ENCODE results near the gene HPD.
"Not testable (repeated sequence)": the region's sequence is repeated elsewhere in the genome, so short reads cannot be mapped to it uniquely, and the experiment has no call there.

The HPD gene

GRCh38 chr12:121866331-121866730, 7.7 kb upstream of the HPD start:
- no peak for DNase-seq

GRCh38 chr12:121861636-121862254, 3.1 kb upstream of the HPD start:
- no peak for DNase-seq

GRCh38 chr12:121860699-121861098, 2.0 kb upstream of the HPD start:
- DNase-seq = not testable (repeated sequence)

- no peak for DNase-seq
These were observed 1.6 kb upstream of the HPD start for GRCh38 chr12:121860257-121860656.

DNA sequence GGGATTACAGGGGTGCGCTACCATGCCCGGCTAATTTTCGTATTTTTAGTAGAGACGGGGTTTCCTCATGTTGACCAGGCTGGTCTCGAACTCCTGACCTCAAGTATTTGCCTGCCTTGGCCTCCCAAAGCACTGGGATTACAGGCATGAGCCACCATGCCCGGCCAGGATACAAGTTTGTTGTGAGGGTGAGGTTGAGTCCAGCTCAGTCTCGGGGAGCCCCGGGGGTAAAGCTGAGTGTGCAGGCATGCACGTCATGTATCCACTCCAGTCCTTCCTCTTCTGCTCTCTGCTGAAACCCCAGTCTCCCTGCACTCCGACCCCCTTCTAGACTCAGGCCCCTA, 369 bp downstream of the HPD start:
- DNase-seq = no peak

- DNase-seq = no peak
These were observed 1.1 kb downstream of the HPD start for GRCh38 chr12:121857322-121858246.

- not testable (repeated sequence) for DNase-seq
These were observed 6.3 kb downstream of the HPD start for GRCh38 chr12:121852392-121852791.

GRCh38 chr12:121849665-121850064, 9.0 kb downstream of the HPD start:
- DNase-seq = no peak

- no peak for DNase-seq
These were observed 9.4 kb downstream of the HPD start for GRCh38 chr12:121849211-121849610.

- DNase-seq = no peak
These were observed 13.0 kb downstream of the HPD start for GRCh38 chr12:121845701-121846100.

DNA sequence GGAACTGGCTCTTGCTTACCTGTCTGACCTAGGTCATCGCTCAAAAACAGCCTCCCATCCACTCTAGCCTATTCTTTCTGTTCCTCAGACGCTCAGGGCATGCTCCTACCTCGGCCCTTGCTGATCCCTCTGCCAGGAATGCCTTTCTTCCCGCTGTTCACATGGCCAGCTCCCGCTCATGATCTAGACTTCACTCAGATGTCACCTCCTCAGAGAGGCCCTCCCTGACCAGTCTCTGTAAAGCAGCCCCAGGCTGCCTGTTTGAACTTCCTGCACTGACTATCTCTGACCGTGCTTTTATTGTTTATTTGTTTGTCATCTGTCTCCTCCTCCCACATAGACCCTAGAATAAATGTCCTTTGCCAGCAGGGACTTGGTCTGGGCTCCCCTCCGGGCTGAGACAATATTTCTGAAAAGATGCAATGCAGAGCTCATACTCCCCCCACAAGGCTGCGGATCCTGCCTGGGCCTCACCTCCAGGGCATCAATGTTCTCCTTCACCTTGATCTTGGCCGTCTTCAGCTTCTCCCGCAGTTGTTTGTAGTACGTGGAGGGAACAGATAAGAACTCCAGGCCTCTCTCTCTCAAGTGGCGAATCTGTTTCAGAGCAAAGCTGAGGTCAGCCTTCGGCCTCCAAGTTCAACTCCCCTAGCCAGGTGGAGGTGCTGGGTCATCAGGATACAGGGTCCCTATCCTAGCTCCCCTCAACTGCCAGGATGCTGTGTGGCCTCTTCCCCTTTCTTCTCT, 15.2 kb downstream of the HPD start:
- DNase-seq = no peak

DNA sequence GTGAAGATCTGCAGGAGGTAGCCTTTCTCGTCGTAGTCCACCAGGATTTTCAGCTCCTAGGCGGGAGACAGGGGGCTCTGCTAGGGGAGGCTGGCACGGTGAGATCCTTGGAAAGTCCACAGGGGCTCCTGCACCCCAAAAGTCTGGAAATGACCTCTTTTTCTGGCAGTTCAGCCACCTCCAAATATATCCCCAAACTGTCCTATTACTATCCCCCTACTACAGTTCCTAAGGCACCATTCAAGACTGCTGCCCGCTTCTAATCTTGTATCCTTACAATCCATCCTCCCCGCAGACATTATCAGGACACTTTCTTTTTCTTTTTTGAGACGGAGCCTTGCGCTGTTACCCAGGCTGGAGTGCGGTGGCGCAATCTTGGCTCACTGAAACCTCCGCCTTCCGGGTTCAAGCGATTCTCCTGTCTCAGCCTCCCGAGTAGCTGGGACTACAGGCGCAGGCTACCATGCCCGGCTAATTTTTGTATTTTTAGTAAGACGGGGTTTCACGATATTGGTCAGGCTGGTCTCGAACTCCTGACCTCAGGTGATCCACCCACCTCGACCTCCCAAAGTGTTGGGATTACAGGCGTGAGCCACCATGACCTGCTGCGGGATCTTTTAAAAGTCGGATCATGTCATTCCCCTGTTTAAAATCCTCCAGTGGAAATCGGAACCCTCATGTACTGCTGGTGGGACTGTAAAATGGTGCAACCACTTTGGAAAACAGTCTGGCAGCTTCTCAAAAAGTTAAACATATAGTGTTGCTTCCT, 18.5 kb downstream of the HPD start:
- no peak for DNase-seq

GRCh38 chr12:121839106-121839992, 19.3 kb downstream of the HPD start:
- peak; percentile 47 to 99 (median 91) for DNase-seq

- DNase-seq = no peak
These were observed 20.5 kb downstream of the HPD start for GRCh38 chr12:121838126-121838525.

DNA sequence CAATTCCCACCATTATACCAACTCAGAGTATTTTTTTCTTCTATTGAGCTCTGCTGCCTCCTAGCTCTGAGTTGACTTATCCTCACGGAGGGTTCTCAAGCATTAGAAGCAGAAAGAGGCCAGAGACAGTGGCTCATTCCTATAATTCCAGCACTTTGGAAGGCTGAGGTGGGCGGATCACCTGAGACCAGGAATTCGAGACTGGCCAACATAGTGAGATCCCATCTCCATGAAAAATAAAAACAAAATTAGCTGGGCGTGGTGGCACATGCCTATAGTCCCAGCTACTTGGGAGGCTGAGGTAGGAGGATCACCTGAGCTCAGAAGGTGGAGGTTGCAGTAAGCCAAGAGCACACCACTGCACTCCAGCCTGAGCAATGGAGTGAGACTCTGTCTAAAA, 21.0 kb downstream of the HPD start:
- no peak for DNase-seq

- DNase-seq = no peak
These were observed 27.0 kb downstream of the HPD start for GRCh38 chr12:121831571-121832245.

DNA sequence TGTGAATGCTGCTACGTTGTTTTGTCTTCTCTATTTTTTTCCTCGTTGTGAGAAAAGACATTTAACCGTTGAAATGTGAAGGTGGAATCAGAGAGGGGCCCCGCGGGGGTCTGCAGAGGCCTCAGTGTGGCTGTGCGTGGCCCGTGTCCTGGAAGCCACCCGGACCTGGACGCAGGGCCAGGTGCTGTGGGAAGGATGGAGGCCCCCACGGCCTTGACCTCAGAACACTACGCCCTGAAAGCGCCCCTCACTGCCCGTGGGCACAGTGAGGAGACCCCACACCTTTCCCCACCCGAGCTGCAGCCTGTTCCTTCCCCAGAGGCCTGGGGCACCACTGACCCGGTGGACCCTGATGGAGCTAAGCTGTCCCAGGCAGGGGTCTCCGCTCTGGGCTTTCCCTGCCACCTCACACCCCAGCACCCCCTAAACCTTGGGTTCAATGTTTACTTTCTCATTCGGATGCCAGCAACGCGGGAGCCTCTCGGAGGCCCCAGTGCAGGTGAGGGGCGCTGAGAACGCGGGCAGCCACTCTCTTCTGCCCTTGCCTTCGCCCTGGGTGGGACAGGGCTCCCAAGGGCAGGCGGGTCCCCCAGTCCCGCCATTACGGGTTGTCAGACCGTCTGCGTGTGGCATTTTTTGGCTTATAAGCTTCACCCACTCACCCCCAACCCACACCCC, 27.9 kb downstream of the HPD start:
- DNase-seq = no peak

DNA sequence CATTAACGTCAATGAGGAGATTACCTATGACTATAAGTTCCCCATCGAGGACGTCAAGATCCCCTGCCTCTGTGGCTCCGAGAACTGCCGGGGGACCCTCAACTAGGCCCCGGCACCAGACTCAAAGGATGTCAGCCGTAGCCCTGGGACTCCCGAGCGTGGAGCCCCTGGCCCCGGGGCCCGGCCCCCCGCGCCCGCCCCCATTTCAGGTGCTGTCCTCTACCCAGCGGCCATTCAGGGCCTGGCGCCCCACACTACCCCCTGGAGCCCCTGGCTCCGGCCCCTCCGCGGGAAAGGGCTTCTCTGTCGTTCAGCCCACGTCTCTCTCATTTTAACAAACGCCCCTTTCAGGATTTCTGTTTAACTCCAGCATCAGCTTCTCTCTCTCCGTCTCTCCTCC, 28.5 kb downstream of the HPD start:
- no peak for DNase-seq

DNA sequence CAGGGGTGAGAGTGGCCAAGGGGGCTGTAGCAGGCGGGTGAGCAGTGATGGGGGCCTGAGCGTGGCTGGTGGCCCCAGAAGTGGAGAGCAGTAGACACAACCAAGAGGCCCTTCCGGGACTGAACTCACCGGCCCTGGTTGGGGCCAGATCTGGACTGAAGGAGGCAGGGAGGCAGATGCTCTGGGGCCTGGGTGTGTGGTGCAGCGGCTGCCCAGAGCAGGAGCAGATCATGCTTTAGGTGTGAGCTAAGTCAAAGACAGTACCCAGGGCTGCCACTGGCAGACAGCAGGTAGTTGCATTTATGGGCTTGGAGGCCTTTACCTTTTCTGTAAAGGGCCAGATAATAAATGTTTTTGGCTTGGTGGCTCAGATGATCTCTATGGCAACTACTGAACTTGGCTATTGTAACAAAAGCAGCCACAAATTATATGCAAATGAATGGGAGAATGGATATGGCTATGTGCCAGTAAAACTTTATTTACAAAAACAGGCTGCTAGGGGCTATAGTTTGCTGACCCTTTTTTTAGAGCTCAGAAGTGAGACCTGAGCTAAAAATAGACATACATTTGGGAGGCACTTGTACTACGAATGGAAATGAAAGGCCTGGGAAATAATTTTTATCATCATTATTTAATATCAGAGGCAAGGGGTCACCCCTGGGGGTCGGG, 29.3 kb downstream of the HPD start:
- DNase-seq = no peak

Measured in nucleus accumbens (tissue), 56 donors.